MV-4-11 (cell line): ENCODE measurements around the gene ATP6V0A4.

Source experiments
- DNase-seq: peaks from one replicate; lab custom pipeline; 2025; lab: John Stamatoyannopoulos, UW

The ATP6V0A4 gene

DNA sequence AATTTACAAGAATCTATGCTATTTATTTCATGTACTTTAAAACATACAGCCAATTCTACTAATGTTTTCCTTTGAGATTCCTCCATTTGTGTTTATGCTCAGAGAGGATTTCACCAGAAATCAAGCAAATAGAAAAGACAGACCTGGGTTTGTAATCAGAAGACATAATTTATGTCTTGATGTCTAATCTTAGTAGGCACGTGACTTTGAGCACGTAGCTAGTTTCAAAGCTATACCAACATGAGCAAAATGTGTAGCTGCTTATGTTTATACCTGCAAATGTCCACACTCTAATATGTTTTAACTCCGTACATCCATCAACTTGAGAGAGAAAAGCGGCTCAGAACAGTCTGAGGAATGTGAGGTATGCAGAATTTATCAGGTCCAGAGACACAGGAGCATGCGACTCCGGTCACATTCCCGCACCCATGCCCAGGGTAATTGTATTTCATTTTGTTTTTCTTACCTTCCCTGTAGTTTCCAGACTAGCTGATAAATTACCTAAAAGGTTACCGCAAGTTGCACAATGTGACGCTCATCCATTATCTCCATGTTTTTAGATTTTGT lies 136.8 kb downstream of the ATP6V0A4 start:
- no peak for DNase-seq

DNA sequence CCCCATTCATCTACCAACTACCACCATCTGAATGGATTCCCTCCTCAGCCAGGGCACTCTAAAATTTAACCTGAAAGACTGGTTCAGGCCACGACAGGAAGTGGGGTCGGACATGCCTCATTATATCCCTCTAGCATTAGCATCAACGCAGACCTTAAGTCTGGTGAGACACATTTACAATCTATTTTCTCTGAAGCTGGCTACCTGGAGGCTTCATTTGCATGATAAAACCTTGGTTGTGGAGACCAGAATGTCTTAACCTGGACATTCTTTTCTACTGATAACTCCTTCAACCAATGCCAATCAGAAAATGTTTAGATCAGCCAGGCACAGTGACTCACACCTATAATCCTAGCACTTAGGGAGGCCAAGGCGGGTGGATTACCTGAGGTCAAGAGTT lies 139.1 kb downstream of the ATP6V0A4 start:
- DNase-seq, result no peak

DNA sequence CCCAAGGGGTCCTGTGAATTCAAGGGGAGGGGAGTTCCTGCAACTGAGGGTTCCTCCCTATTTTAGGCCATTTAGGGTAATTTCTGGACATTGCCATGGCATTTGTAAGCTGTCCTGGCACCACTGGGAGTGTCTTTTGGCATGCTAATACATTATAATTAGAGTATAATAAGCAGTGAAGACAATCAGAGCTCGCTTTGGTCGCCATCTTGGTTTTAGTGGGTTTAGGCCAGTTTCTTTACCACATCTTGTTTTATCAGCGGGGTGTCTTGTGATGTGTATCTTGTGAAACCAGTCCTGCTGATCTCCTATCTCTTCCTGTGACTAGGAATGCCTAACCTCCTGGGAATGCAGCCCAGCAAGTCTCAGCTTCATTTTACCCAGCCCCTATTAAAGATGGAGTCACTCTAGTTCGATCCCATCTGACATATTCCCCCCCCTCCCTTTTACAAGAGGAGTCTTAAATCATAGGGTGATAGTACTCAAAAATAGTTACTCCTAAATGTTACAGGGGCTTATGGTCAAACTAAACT lies 140.1 kb downstream of the ATP6V0A4 start:
- DNase-seq, result no peak

DNA sequence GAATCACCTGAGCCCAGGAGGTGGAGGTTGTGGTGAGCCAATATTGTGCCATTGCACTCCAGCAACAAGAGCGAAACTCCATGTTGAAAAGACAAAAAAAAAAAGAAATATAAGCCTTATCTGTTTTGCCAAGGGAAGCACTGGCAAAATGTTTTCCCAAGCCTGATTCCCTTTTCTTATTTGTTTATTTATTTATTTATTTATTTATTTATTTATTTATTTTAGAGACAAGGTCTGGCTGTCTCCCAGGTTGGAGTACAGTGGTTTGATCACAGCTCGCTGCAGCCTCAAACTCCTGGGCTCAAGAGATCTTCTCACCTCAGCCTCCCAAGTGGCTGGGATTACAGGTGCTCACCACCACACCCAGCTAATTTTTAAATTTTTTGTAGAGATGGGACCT lies 141.0 kb downstream of the ATP6V0A4 start:
- DNase-seq, result no peak
